HCT116 (cell line): ENCODE results near the gene MAST4. TPM values are rescaled to one million over a fixed set of nuclear protein-coding genes. Genes with fewer than 3 reads are reported as not detected.

Experiments used
- ATAC-seq: fragments of 200-7000 bp; cut with Tn5 transposase; 2 replicates; pipeline ENCODE4 v1.9.1; 2020; ENCODE audit warnings: mild to moderate bottlenecking, moderate library complexity
- BruUV-seq: library from RNA; stranded (reverse); fragments of 400-500 nt; replicated peaks from 2 replicates; lab custom pipeline; 2021; lab: Mats Ljungman, UMichigan
- CTCF ChIA-PET: fragments of 300-600 bp; sonication (Branson Sonifier 250); formaldehyde crosslinking; loops from one replicate; lab custom pipeline; 2021; ENCODE audit warnings: antibody characterized with exemption; lab: Charles Lee
- POLR2A ChIA-PET: fragments of 300-600, 350-600 bp; sonication (Branson Sonifier 250); formaldehyde crosslinking; loops from one replicate; lab custom pipeline; 2021; ENCODE audit warnings: antibody characterized with exemption; lab: Charles Lee
- RAD21 ChIA-PET, 2 experiments: fragments of 300-600 bp; sonication (Branson Sonifier 250); formaldehyde crosslinking; loops; one replicate each; lab custom pipeline; 2023; ENCODE audit warnings: low total read pairs in 2 of 2; ENCODE audit not compliant: uncharacterized antibody in 2 of 2, unreplicated experiment in 2 of 2, low non-redundant PET in 1 of 2; lab: Charles Lee
- DNase-seq: peaks from one replicate; pipeline ENCODE4 v3.0.0-alpha.2; 2010; ENCODE audit warnings: low read depth, low spot score
- H2AFZ ChIP-seq: fragments of 200-600 bp; shearing (Covaris generic), sonication (generic); 2 replicates; pipeline ENCODE4 v1.6.1; 2017; ENCODE audit warnings: low read depth, mixed run types, mixed read lengths, antibody characterized with exemption, low read length; ENCODE audit not compliant: poor library complexity, severe bottlenecking
- H3K27ac ChIP-seq: 2 replicates; pipeline ENCODE4 v1.5.1; 2012; ENCODE audit warnings: low read depth, low read length
- H3K27me3 ChIP-seq: fragments of 200-600 bp; sonication (generic); 2 replicates; pipeline ENCODE4 v1.6.1; 2016; ENCODE audit warnings: mixed run types, low read length, mixed read lengths; ENCODE audit not compliant: insufficient read depth
- H3K36me3 ChIP-seq, 2 experiments: fragments of 200-500 bp in 1 of 2; fragments of 200-600 bp in 1 of 2; sonication (Bioruptor generic) in 1 of 2; sonication (generic) in 1 of 2; 2 replicates each; pipeline versions ENCODE4 v1.5.1 to v1.6.1; 2014 to 2016; ENCODE audit warnings: low read length in 2 of 2, inconsistent platforms in 1 of 2, mixed read lengths in 1 of 2, mixed run types in 1 of 2; ENCODE audit not compliant: insufficient read depth in 2 of 2, control insufficient read depth in 1 of 2
- H3K4me1 ChIP-seq, 2 experiments: fragments of 200-600 bp in 1 of 2; sonication (generic) in 1 of 2; 2 replicates each; pipeline versions ENCODE4 v1.5.1 to v1.6.1; 2012 to 2017; ENCODE audit warnings: low read length in 2 of 2, inconsistent platforms in 1 of 2, mild to moderate bottlenecking in 1 of 2, mixed read lengths in 1 of 2, mixed run types in 1 of 2, moderate library complexity in 1 of 2; ENCODE audit not compliant: insufficient read depth in 2 of 2, control insufficient read depth in 1 of 2
- H3K4me2 ChIP-seq: fragments of 200-600 bp; sonication (generic); 2 replicates; pipeline ENCODE4 v1.6.1; 2017; ENCODE audit warnings: mixed run types, low read length, mixed read lengths
- H3K4me3 ChIP-seq, 2 experiments: fragments of 200-600 bp in 1 of 2; sonication (generic) in 1 of 2; replicated peaks in 1 of 2; 2 replicates each; pipeline ENCODE4 v1.5.1; 2011 to 2016; ENCODE audit warnings: low read length in 2 of 2, control low read depth in 1 of 2, low read depth in 1 of 2, mild to moderate bottlenecking in 1 of 2, mixed read lengths in 1 of 2, mixed run types in 1 of 2
- H3K79me2 ChIP-seq: fragments of 200-600 bp; sonication (generic); 2 replicates; pipeline ENCODE4 v1.6.1; 2017; ENCODE audit warnings: mild to moderate bottlenecking, mixed run types, low read length, moderate library complexity, mixed read lengths; ENCODE audit not compliant: insufficient read depth
- H3K9ac ChIP-seq: fragments of 200-600 bp; sonication (generic); 2 replicates; pipeline ENCODE4 v1.6.1; 2016; ENCODE audit warnings: low read length, mixed read lengths
- H3K9me2 ChIP-seq: fragments of 200-600 bp; sonication (generic), shearing (Covaris generic); 2 replicates; pipeline ENCODE4 v1.6.1; 2017; ENCODE audit warnings: mixed run types, mild to moderate bottlenecking, moderate library complexity; ENCODE audit not compliant: insufficient read depth
- H3K9me3 ChIP-seq, 2 experiments: fragments of 200-500 bp in 1 of 2; fragments of 200-600 bp in 1 of 2; sonication (Bioruptor generic) in 1 of 2; sonication (generic) in 1 of 2; 2 replicates each; pipeline ENCODE4 v1.6.1; 2014 to 2017; ENCODE audit warnings: low read length in 2 of 2, mixed read lengths in 2 of 2, inconsistent platforms in 1 of 2, low read depth in 1 of 2, mild to moderate bottlenecking in 1 of 2, mixed run types in 1 of 2, moderate library complexity in 1 of 2; ENCODE audit not compliant: control insufficient read depth in 1 of 2, insufficient read depth in 1 of 2
- H4K20me1 ChIP-seq: fragments of 200-600 bp; sonication (generic), shearing (Covaris generic); 2 replicates; pipeline ENCODE4 v1.6.1; 2017; ENCODE audit warnings: mixed run types, mild to moderate bottlenecking, moderate library complexity; ENCODE audit not compliant: insufficient read depth
- EGR1 ChIP-seq: IDR thresholded peaks from 2 replicates; pipeline ENCODE4 v1.6.1; 2012; ENCODE audit warnings: low read depth
- ELF1 ChIP-seq: IDR thresholded peaks from 2 replicates; pipeline ENCODE4 v1.6.1; 2012; ENCODE audit warnings: low read depth, borderline replicate concordance
- EZH2 ChIP-seq: fragments of 200-600 bp; sonication (generic); IDR thresholded peaks from 2 replicates; pipeline ENCODE4 v1.6.1; 2017; ENCODE audit warnings: antibody characterized with exemption, mixed run types
- EZH2phosphoT487 ChIP-seq: fragments of 200-600 bp; IDR thresholded peaks from 2 replicates; pipeline ENCODE4 v1.6.1; 2018; ENCODE audit warnings: antibody characterized with exemption, borderline replicate concordance
- FOSL1 ChIP-seq: IDR thresholded peaks from 2 replicates; pipeline ENCODE4 v1.6.1; 2012; ENCODE audit warnings: low read depth
- SIN3A ChIP-seq: IDR thresholded peaks from 2 replicates; pipeline ENCODE4 v1.6.1; 2012; ENCODE audit warnings: low read depth
- YY1 ChIP-seq: IDR thresholded peaks from 2 replicates; pipeline ENCODE4 v1.6.1; 2011; ENCODE audit warnings: low read length, low read depth, moderate library complexity, mild to moderate bottlenecking; ENCODE audit not compliant: insufficient replicate concordance; ENCODE audit errors: extremely low read depth
- ZNF274 ChIP-seq: fragments of 200-500 bp; sonication (Bioruptor generic); IDR thresholded peaks from 2 replicates; pipeline ENCODE4 v1.6.1; 2014; ENCODE audit warnings: mild to moderate bottlenecking, low read depth, low read length, inconsistent platforms
- intact Hi-C: fragments of 100-400 bp; cut with micrococcal nuclease; formaldehyde crosslinking; loops from 2 replicates; pipeline ENCODE4 v1.10.0; 2022
- total RNA-seq: library from RNA; stranded (reverse); gene quantifications from one replicate; pipeline ENCODE4 v1.2.1, GENCODE V29; 2021; ENCODE audit not compliant: unreplicated experiment
- TF ChIP-seq, protein P1 (sequence below): IDR thresholded peaks from 2 replicates; pipeline ENCODE4 v1.6.1; 2012
- TF ChIP-seq, protein P2 (sequence below): IDR thresholded peaks from 2 replicates; pipeline ENCODE4 v1.6.1; 2011; ENCODE audit warnings: mild to moderate bottlenecking, low read length, moderate library complexity; ENCODE audit not compliant: insufficient replicate concordance; ENCODE audit errors: extremely low read depth

Gene MAST4
- total RNA-seq, 1 experiment from 2014 or later, result 1.1 TPM

DNA sequence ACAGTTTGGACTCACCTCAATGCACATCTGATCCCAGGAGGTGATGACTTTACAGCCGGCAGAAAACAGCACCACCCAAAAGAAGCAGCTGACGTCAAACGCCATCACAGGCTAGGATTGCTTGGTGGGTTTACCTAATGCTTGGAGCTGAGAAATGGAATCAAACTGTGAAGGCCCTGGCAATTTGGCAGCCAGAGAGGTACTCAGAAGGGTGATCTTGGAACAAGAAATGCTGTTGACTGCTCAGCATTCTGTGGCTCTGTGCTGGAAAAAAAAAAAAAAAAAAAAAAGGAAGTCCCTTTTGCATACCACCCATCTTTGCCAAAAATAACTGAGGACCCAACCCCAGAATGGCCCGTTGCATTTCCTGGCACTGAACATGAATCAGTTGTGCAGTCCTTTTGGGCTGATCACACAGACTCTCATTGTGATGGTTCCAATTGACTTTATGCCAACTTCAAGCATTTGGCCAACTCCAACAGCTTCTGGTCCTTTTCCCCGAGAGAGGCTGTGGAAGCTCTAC is 600.4 kb downstream of the MAST4 start, which contains the start of gene CD180:
CD180 (minus strand) TSS at position 263 of the 523 bp plus-strand sequence; CDS start at position 105, 158 bp downstream.
- Histone ChIP-seq H3K9me3 (no peaks in the 10 kb centered on the region), H3K4me1 (no peaks in the 10 kb centered on the region), H3K27me3 (no peaks in the 10 kb centered on the region)
- TF ChIP-seq ZNF274 (no peak), YY1 (no peak), SIN3A (no peak), FOSL1 (no peak)
- TF ChIP-seq, protein P1, sequence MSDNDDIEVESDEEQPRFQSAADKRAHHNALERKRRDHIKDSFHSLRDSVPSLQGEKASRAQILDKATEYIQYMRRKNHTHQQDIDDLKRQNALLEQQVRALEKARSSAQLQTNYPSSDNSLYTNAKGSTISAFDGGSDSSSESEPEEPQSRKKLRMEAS, result no peak
- TF ChIP-seq, protein P2, sequence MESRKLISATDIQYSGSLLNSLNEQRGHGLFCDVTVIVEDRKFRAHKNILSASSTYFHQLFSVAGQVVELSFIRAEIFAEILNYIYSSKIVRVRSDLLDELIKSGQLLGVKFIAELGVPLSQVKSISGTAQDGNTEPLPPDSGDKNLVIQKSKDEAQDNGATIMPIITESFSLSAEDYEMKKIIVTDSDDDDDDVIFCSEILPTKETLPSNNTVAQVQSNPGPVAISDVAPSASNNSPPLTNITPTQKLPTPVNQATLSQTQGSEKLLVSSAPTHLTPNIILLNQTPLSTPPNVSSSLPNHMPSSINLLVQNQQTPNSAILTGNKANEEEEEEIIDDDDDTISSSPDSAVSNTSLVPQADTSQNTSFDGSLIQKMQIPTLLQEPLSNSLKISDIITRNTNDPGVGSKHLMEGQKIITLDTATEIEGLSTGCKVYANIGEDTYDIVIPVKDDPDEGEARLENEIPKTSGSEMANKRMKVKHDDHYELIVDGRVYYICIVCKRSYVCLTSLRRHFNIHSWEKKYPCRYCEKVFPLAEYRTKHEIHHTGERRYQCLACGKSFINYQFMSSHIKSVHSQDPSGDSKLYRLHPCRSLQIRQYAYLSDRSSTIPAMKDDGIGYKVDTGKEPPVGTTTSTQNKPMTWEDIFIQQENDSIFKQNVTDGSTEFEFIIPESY, result no peak
- TF ChIP-seq, all 23 proteins: peak for 0
- CTCF ChIA-PET, result no interaction called here
- POLR2A ChIA-PET, result no interaction called here
- Histone ChIP-seq H3K9ac (no peak within 1 kb of the TSS), H3K9me2 (no peaks in the 10 kb centered on the region), H3K27ac (no peak within 1 kb of the TSS), H4K20me1 (no peaks in the 10 kb centered on the region), H2AFZ (no peak within 1 kb of the TSS), H3K79me2 (no peaks in the 10 kb centered on the region), H3K4me3 (no peak within 1 kb of the TSS), H3K4me2 (no peak within 1 kb of the TSS), H3K36me3 (no peaks in the 10 kb centered on the region)
- intact Hi-C loops, result no loop called here
- RAD21 ChIA-PET, result no interaction called here
- DNase-seq (no peak), ATAC-seq (no peak)
- no TSS peak for BruUV-seq

DNA sequence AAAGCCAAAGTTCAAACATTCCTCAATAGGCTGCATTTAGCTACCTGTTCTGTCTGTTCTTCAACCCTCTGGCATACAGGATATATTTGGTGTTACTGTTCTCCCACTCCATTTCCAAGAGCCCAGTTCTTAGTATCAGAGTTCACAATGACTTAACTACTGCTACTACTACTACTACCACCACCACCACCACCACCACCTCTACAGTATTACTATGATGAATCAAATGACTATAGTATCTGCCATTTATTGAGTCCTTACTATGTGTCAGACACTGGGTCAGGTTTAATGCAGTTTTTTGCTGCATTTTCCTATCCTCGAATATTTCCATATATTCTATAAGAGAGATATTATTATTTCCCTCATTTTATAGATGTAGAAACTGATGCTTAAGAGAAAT is 601.3 kb downstream of the MAST4 start:
- no peak for DNase-seq
- ATAC-seq, result no peak
- H3K4me3 ChIP-seq, result no peak overlapping the region
- POLR2A ChIA-PET, result no interaction called here
- H3K9me2 ChIP-seq, result no peaks in the 10 kb centered on the region
- H3K9me3 ChIP-seq, result no peaks in the 10 kb centered on the region
- no peaks in the 10 kb centered on the region for H3K36me3 ChIP-seq
- H4K20me1 ChIP-seq, result no peaks in the 10 kb centered on the region
- no TSS peak for BruUV-seq
- no peaks in the 10 kb centered on the region for H3K4me1 ChIP-seq
- H3K79me2 ChIP-seq, result no peaks in the 10 kb centered on the region
- intact Hi-C loops, result no loop called here
- H3K4me2 ChIP-seq, result no peak overlapping the region
- no peak overlapping the region for H2AFZ ChIP-seq
- CTCF ChIA-PET, result no interaction called here
- H3K9ac ChIP-seq, result no peak overlapping the region
- no peak for TF ChIP-seq EGR1
- TF ChIP-seq FOSL1, result no peak
- TF ChIP-seq, protein P2, result no peak
- no peak for TF ChIP-seq EZH2phosphoT487
- no peak for TF ChIP-seq EZH2
- TF ChIP-seq, protein P1, result no peak
- TF ChIP-seq ELF1, result no peak
- no peak overlapping the region for H3K27ac ChIP-seq
- RAD21 ChIA-PET, result no interaction called here
- no peaks in the 10 kb centered on the region for H3K27me3 ChIP-seq
